H9 (cell line): ENCODE results near the gene SOCS4. TPM values are rescaled to one million over a fixed set of nuclear protein-coding genes. Genes with fewer than 3 reads are reported as not detected.
"Not testable (repeated sequence)": the region's sequence is repeated elsewhere in the genome, so short reads cannot be mapped to it uniquely, and the experiment has no call there.

Experiments used
- DNase-seq: peaks from one replicate; pipeline ENCODE4 v3.0.0-alpha.2; 2017
- H2AFZ ChIP-seq: one replicate; pipeline ENCODE4 v1.6.1; 2013; ENCODE audit warnings: mild to moderate bottlenecking, low read length, control low read depth, moderate library complexity
- H2AK5ac ChIP-seq: 2 replicates; pipeline ENCODE4 v1.6.1; 2013; ENCODE audit warnings: low read length, control low read depth, mixed read lengths; ENCODE audit not compliant: insufficient read length
- H2BK120ac ChIP-seq: one replicate; pipeline ENCODE4 v1.6.1; 2013; ENCODE audit warnings: low read depth, mild to moderate bottlenecking, low read length, control low read depth, inconsistent platforms; ENCODE audit not compliant: poor library complexity, severe bottlenecking
- H2BK12ac ChIP-seq: 2 replicates; pipeline ENCODE4 v1.6.1; 2013; ENCODE audit warnings: low read length, control low read depth, mixed read lengths, low read depth; ENCODE audit not compliant: insufficient read length
- H2BK15ac ChIP-seq: 2 replicates; pipeline ENCODE4 v1.6.1; 2013; ENCODE audit warnings: low read depth, low read length, control low read depth
- H2BK20ac ChIP-seq: one replicate; pipeline ENCODE4 v1.6.1; 2013; ENCODE audit warnings: low read depth, mild to moderate bottlenecking, low read length, control low read depth, inconsistent platforms; ENCODE audit not compliant: poor library complexity, severe bottlenecking
- H2BK5ac ChIP-seq: 2 replicates; pipeline ENCODE4 v1.6.1; 2013; ENCODE audit warnings: low read length, control low read depth, mixed read lengths; ENCODE audit not compliant: insufficient read length
- H3K14ac ChIP-seq: 2 replicates; pipeline ENCODE4 v1.6.1; 2013; ENCODE audit warnings: low read length, control low read depth; ENCODE audit not compliant: insufficient read depth
- H3K18ac ChIP-seq: 2 replicates; pipeline ENCODE4 v1.6.1; 2013; ENCODE audit warnings: low read depth, mild to moderate bottlenecking, mixed read lengths, low read length, control low read depth; ENCODE audit not compliant: insufficient read length
- H3K23ac ChIP-seq: 2 replicates; pipeline ENCODE4 v1.6.1; 2013; ENCODE audit warnings: low read length, control low read depth, mixed read lengths, low read depth; ENCODE audit not compliant: insufficient read length
- H3K23me2 ChIP-seq: 2 replicates; pipeline ENCODE4 v1.6.1; 2013; ENCODE audit warnings: low read depth, mild to moderate bottlenecking, mixed read lengths, low read length, control low read depth; ENCODE audit not compliant: insufficient read length, poor library complexity, severe bottlenecking
- H3K27ac ChIP-seq: 2 replicates; pipeline ENCODE4 v1.5.1; 2013; ENCODE audit warnings: low read length, control low read depth, mixed read lengths, low read depth; ENCODE audit not compliant: insufficient read length
- H3K27me3 ChIP-seq: 2 replicates; pipeline ENCODE4 v1.6.1; 2013; ENCODE audit warnings: low read length, control low read depth, inconsistent platforms; ENCODE audit not compliant: insufficient read depth
- H3K4ac ChIP-seq: 2 replicates; pipeline ENCODE4 v1.6.1; 2013; ENCODE audit warnings: low read depth, mild to moderate bottlenecking, control low read depth, inconsistent platforms, low read length, moderate library complexity
- H3K4me1 ChIP-seq: 2 replicates; pipeline ENCODE4 v1.6.1; 2013; ENCODE audit warnings: low read length, control low read depth, inconsistent platforms; ENCODE audit not compliant: insufficient read depth
- H3K4me2 ChIP-seq: 2 replicates; pipeline ENCODE4 v1.6.1; 2013; ENCODE audit warnings: low read length, control low read depth, mixed read lengths; ENCODE audit not compliant: insufficient read length, insufficient read depth
- H3K56ac ChIP-seq: 2 replicates; pipeline ENCODE4 v1.6.1; 2013; ENCODE audit warnings: low read depth, mild to moderate bottlenecking, mixed read lengths, low read length, control low read depth; ENCODE audit not compliant: insufficient read length
- H3K79me1 ChIP-seq: 2 replicates; pipeline ENCODE4 v1.6.1; 2013; ENCODE audit warnings: low read depth, mild to moderate bottlenecking, moderate library complexity, low read length, control low read depth, inconsistent platforms; ENCODE audit not compliant: insufficient read depth, poor library complexity, severe bottlenecking
- H3K79me2 ChIP-seq: 2 replicates; pipeline ENCODE4 v1.6.1; 2013; ENCODE audit warnings: low read length, control low read depth, inconsistent platforms; ENCODE audit not compliant: insufficient read depth
- H3K9ac ChIP-seq: 2 replicates; pipeline ENCODE4 v1.6.1; 2013; ENCODE audit warnings: low read length, control low read depth, mixed read lengths; ENCODE audit not compliant: insufficient read length; ENCODE audit errors: extremely low read depth
- H3K9me3 ChIP-seq: one replicate; pipeline ENCODE4 v1.6.1; 2013; ENCODE audit warnings: low read depth, low read length, inconsistent platforms; ENCODE audit not compliant: control insufficient read depth
- H3T11ph ChIP-seq: one replicate; pipeline ENCODE4 v1.6.1; 2013; ENCODE audit warnings: mild to moderate bottlenecking, low read length, control low read depth, inconsistent platforms
- H4K20me1 ChIP-seq: one replicate; pipeline ENCODE4 v1.6.1; 2013; ENCODE audit not compliant: control insufficient read depth, insufficient read length, insufficient read depth
- H4K5ac ChIP-seq: 2 replicates; pipeline ENCODE4 v1.6.1; 2013; ENCODE audit warnings: low read depth, mild to moderate bottlenecking, mixed read lengths, low read length, control low read depth; ENCODE audit not compliant: insufficient read length
- H4K8ac ChIP-seq: replicated peaks from 2 replicates; pipeline ENCODE4 v1.6.1; 2013; ENCODE audit warnings: low read length, control low read depth, mixed read lengths, low read depth; ENCODE audit not compliant: insufficient read length
- H4K91ac ChIP-seq: 2 replicates; pipeline ENCODE4 v1.6.1; 2013; ENCODE audit warnings: low read depth, mild to moderate bottlenecking, moderate library complexity, mixed read lengths, low read length, control low read depth; ENCODE audit not compliant: insufficient read length
- H3K27ac Mint-ChIP-seq, 3 experiments: 2 replicates in 2 of 3; 3 replicates in 1 of 3; pipeline ENCODE4 v1.8.0; 2020 to 2021; ENCODE audit warnings: mixed read lengths in 3 of 3, mild to moderate bottlenecking in 1 of 3, moderate library complexity in 1 of 3
- H3K27me3 Mint-ChIP-seq: 2 replicates; pipeline ENCODE4 v1.8.0; 2021; ENCODE audit warnings: low read depth, mild to moderate bottlenecking, moderate library complexity, mixed read lengths
- H3K36me3 Mint-ChIP-seq, 3 experiments: 2 replicates in 2 of 3; 3 replicates in 1 of 3; pipeline ENCODE4 v1.8.0; 2020 to 2021; ENCODE audit warnings: low read depth in 3 of 3, mixed read lengths in 3 of 3; ENCODE audit not compliant: insufficient read depth in 1 of 3
- H3K4me1 Mint-ChIP-seq, 2 experiments: 2 replicates each; pipeline ENCODE4 v1.8.0; 2020; ENCODE audit warnings: mixed read lengths in 2 of 2
- H3K4me3 Mint-ChIP-seq, 2 experiments: 2 replicates in 1 of 2; 3 replicates in 1 of 2; pipeline ENCODE4 v1.8.0; 2020 to 2021; ENCODE audit warnings: mild to moderate bottlenecking in 2 of 2, mixed read lengths in 2 of 2, moderate library complexity in 1 of 2
- H3K9me3 Mint-ChIP-seq, 2 experiments: 2 replicates in 1 of 2; 3 replicates in 1 of 2; pipeline ENCODE4 v1.8.0; 2020; ENCODE audit warnings: mild to moderate bottlenecking in 2 of 2, mixed read lengths in 2 of 2, moderate library complexity in 1 of 2
- WGBS: extraction: QIAGEN DNeasy Blood & Tissue Kit; methylation state at CpG from one replicate; pipeline ENCODE4 v1.1.7; 2013; ENCODE audit warnings: missing lambda C conversion rate, low lambda C conversion rate, mixed read lengths; ENCODE audit not compliant: insufficient read length; ENCODE audit errors: extremely low coverage; 5-methylcytosine and 5-hydroxymethylcytosine counted together
- total RNA-seq: library from RNA; stranded (reverse); gene quantifications from 2 replicates; pipeline ENCODE4 v1.2.1, GENCODE V29; 2021
- TF ChIP-seq, protein P1 (sequence below): fragments of 200-600 bp; sonication (generic); conservative IDR thresholded peaks from 3 replicates; pipeline ENCODE4 v1.8.0; 2021; ENCODE audit warnings: antibody characterized with exemption, mild to moderate bottlenecking

SOCS4 gene
- total RNA-seq, 1 experiment from 2014 or later, result 38.5 TPM

DNA sequence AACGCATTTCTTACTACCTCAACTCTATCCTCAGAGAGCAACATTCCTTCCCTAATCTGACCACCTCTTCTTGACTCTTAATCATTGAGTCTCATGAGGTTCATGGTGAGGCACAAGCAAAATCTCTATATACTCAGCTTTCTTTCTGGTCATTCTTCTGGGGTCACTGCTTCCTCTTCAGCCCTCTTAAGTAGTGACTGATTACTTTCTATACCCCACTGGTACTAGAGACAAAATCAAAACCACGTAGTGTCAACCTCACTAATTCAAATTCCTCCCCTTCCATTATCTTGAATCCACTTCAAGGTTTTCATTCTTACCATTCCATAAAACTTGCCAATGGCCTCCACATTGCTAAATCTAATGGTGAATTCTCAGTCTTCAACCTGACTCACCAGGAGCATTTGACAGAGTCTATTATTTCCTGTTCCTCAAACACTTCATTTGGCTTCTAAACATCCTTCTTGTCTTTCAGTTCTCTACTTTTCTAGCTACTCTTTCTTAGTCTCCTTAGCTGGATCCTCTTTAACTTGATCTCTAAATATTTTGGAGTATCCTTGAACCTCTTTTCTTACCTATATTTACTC lies 7.0 kb upstream of the SOCS4 start:
- Histone ChIP-seq H4K8ac (no peak overlapping the region), H3K23ac (no peak overlapping the region), H3K9me3 (no peaks in the 10 kb centered on the region), H3K18ac (no peak overlapping the region), H3K56ac (no peak overlapping the region), H2BK5ac (no peak overlapping the region), H2AK5ac (no peak overlapping the region), H3T11ph (no peak overlapping the region), H3K9ac (no peak overlapping the region), H3K14ac (no peak overlapping the region), H2AFZ (no peak overlapping the region), H3K79me2 (peaks cover 4% of the 10 kb centered on the region; the same call in 1 of the 2 replicates), H3K23me2 (no peaks in the 10 kb centered on the region), H3K79me1 (no peaks in the 10 kb centered on the region), H3K27me3 (no peaks in the 10 kb centered on the region), H4K91ac (no peak overlapping the region), H2BK120ac (no peak overlapping the region), H2BK12ac (no peak overlapping the region), H3K4me2 (no peak overlapping the region), H3K4ac (no peak overlapping the region), H3K27ac (no peak overlapping the region), H2BK15ac (no peak overlapping the region), H4K20me1 (no peaks in the 10 kb centered on the region), H4K5ac (no peak overlapping the region), H2BK20ac (no peak overlapping the region), H3K4me1 (no peaks in the 10 kb centered on the region)
- Mint-ChIP-seq H3K36me3 (peaks cover 17 to 72% (median 67%) of the 10 kb centered on the region in 3 experiments), H3K27me3 (no peaks in the 10 kb centered on the region), H3K9me3 (no peaks in the 10 kb centered on the region), H3K27ac (peak overlapping the region in 1 of 3 experiments; percentile 26; a peak in 3 of 7 replicates), H3K4me1 (peaks cover 26 to 27% of the 10 kb centered on the region in 2 experiments), H3K4me3 (no peak overlapping the region)
- no CpG with 5 or more reads among the region's 2 CpGs for WGBS
- TF ChIP-seq, protein P1, sequence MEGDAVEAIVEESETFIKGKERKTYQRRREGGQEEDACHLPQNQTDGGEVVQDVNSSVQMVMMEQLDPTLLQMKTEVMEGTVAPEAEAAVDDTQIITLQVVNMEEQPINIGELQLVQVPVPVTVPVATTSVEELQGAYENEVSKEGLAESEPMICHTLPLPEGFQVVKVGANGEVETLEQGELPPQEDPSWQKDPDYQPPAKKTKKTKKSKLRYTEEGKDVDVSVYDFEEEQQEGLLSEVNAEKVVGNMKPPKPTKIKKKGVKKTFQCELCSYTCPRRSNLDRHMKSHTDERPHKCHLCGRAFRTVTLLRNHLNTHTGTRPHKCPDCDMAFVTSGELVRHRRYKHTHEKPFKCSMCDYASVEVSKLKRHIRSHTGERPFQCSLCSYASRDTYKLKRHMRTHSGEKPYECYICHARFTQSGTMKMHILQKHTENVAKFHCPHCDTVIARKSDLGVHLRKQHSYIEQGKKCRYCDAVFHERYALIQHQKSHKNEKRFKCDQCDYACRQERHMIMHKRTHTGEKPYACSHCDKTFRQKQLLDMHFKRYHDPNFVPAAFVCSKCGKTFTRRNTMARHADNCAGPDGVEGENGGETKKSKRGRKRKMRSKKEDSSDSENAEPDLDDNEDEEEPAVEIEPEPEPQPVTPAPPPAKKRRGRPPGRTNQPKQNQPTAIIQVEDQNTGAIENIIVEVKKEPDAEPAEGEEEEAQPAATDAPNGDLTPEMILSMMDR, result no peak
- no peak for DNase-seq

DNA sequence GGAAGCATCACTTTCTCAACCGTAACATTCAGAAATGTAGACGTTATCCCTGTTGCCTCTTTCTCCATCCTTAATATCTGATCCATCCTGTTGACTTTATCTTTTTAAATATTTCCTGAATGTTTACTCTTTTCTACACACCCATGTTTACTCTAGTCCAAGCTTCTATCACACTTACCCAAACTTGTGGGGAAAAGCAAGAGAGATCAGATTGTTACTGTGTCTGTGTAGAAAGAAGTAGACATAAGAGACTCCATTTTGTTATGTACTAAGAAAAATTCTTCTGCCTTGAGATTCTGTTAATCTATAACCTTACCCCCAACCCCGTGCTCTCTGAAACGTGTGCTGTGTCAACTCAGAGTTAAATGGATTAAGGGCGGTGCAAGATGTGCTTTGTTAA lies 2.7 kb upstream of the SOCS4 start:
- not testable (repeated sequence) for H4K8ac ChIP-seq, H2AFZ ChIP-seq, H3K27ac ChIP-seq, H3T11ph ChIP-seq, H3K27me3 Mint-ChIP-seq, H2BK15ac ChIP-seq, DNase-seq, H3K14ac ChIP-seq, H4K20me1 ChIP-seq, H3K79me1 ChIP-seq, H3K4ac ChIP-seq, H3K56ac ChIP-seq, H3K9me3 ChIP-seq, H2BK5ac ChIP-seq, H2BK12ac ChIP-seq, H2BK20ac ChIP-seq, H3K23ac ChIP-seq, H3K4me2 ChIP-seq, H4K91ac ChIP-seq, H3K18ac ChIP-seq, H4K5ac ChIP-seq, H3K4me1 ChIP-seq, H2BK120ac ChIP-seq, H3K9me3 Mint-ChIP-seq, H2AK5ac ChIP-seq, H3K27me3 ChIP-seq
- Mint-ChIP-seq H3K27ac (peak overlapping the region; percentile 2 to 98 (median 96); a peak in 5 of 7 replicates), H3K4me1 (peaks cover 47 to 51% of the 10 kb centered on the region in 2 experiments), H3K36me3 (peaks cover 9 to 53% (median 52%) of the 10 kb centered on the region in 3 experiments; a peak in 6 of 7 replicates), H3K4me3 (peak overlapping the region; percentile 1 to 60; a peak in 2 of 5 replicates)
- no CpG with 5 or more reads among the region's 5 CpGs for WGBS
- H3K9ac ChIP-seq, result peak overlapping the region; percentile 19
- H3K79me2 ChIP-seq, result peaks cover 16% of the 10 kb centered on the region; the same call in 1 of the 2 replicates
- peaks cover 13% of the 10 kb centered on the region for H3K23me2 ChIP-seq
